Measurements from ENCODE around the gene MRPL37. TPM values are rescaled to one million over a fixed set of nuclear protein-coding genes. Genes with fewer than 3 reads are reported as not detected.

The MRPL37 gene
- polyA plus RNA-seq, 2 of the 4 experiments (the other 2 are of a cell fraction), result 16.2 to 68.9 TPM

DNA sequence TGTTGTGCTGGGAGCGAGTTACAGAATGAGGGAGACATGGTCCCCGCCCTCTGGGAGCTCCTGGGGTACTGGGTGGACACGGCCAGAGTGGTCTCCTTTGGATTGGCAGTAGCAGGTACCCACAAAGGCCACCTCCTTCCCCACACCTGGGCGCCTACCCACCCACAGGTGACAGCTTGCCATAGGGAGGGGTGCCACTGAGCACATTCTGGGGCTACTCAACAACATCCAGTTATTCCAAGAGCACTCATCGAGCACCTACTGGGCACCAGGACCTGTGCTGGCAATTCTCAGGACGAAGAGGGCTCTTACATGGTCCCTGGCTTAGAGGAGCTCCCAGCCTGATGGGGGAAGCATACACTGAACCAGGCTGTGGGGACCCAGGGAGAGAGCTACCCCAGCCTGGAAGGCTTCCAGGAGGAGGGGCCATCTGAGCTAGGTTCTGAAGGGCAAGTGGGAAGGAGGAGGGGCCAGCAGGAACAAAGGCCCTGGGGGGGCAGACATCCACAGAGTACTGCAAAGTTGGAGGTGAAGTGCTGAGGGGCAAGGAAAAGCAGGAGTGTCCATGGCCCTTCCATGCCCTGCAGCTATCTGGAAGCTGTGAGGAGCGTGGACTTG lies 22.0 kb downstream of the MRPL37 start:
- Histone ChIP-seq H3K27ac (no peak overlapping the region), H3K4me3 (no peak overlapping the region), H3K9me3 (no peaks in the 10 kb centered on the region), H3K4me2 (no peak overlapping the region), H3K4me1 (peaks cover 7% of the 10 kb centered on the region; the same call in 1 of the 3 replicates)
- 91% methylated on average over 7 of the region's 7 CpGs for WGBS (ENCODE audit: missing lambda C conversion rate)
- FAIRE-seq (no peak), ATAC-seq (no peak), DNase-seq (ENCODE audit: low read depth in 1 of 2, low spot score in 1 of 2) (no peak)
- no peak for TF ChIP-seq RCOR1 (IDR thresholded peaks at IDR 0.05; ENCODE audit: low read depth, low read length)
- TF ChIP-seq SMC3 (IDR thresholded peaks at IDR 0.05), result no peak
- no peak for TF ChIP-seq HES2 (IDR thresholded peaks at IDR 0.05)
- TF ChIP-seq JUN (IDR thresholded peaks at IDR 0.05), result no peak
- TF ChIP-seq, protein P1, sequence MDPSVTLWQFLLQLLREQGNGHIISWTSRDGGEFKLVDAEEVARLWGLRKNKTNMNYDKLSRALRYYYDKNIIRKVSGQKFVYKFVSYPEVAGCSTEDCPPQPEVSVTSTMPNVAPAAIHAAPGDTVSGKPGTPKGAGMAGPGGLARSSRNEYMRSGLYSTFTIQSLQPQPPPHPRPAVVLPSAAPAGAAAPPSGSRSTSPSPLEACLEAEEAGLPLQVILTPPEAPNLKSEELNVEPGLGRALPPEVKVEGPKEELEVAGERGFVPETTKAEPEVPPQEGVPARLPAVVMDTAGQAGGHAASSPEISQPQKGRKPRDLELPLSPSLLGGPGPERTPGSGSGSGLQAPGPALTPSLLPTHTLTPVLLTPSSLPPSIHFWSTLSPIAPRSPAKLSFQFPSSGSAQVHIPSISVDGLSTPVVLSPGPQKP (IDR thresholded peaks at IDR 0.05; ENCODE audit: low read depth, low read length), result no peak
- TF ChIP-seq ZSCAN20 (CRISPR knock-in tag; IDR thresholded peaks at IDR 0.05), result no peak
- TF ChIP-seq HEYL (CRISPR knock-in tag; IDR thresholded peaks at IDR 0.05), result no peak
- no peak for TF ChIP-seq ZNF302 (CRISPR knock-in tag; IDR thresholded peaks at IDR 0.05)
- ChIA-PET POLR2A (no interaction called here), CTCF (interaction anchor here (1.7 kb wide), 1 partner anchor 19 kb away, joined by 3 read pairs; no protein-coding TSS in a partner anchor)

GRCh38 chr1:54222711-54223110 lies 22.7 kb downstream of the MRPL37 start:
- TF ChIP-seq CBX8 (IDR thresholded peaks at IDR 0.05) (no peak), GATA3 (IDR thresholded peaks at IDR 0.05; ENCODE audit: borderline replicate concordance) (no peak), TFCP2L1 (CRISPR knock-in tag; IDR thresholded peaks at IDR 0.05) (no peak), E2F6 (IDR thresholded peaks at IDR 0.05; ENCODE audit: borderline replicate concordance, low read depth) (no peak)
- TF ChIP-seq, protein P2, sequence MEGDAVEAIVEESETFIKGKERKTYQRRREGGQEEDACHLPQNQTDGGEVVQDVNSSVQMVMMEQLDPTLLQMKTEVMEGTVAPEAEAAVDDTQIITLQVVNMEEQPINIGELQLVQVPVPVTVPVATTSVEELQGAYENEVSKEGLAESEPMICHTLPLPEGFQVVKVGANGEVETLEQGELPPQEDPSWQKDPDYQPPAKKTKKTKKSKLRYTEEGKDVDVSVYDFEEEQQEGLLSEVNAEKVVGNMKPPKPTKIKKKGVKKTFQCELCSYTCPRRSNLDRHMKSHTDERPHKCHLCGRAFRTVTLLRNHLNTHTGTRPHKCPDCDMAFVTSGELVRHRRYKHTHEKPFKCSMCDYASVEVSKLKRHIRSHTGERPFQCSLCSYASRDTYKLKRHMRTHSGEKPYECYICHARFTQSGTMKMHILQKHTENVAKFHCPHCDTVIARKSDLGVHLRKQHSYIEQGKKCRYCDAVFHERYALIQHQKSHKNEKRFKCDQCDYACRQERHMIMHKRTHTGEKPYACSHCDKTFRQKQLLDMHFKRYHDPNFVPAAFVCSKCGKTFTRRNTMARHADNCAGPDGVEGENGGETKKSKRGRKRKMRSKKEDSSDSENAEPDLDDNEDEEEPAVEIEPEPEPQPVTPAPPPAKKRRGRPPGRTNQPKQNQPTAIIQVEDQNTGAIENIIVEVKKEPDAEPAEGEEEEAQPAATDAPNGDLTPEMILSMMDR (IDR thresholded peaks at IDR 0.05), result no peak
- WGBS (ENCODE audit: missing lambda C conversion rate), result 75% methylated on average over 6 of the region's 6 CpGs
- Histone ChIP-seq H3K27ac (no peak overlapping the region), H3K4me3 (no peak overlapping the region), H3K4me1 (peaks cover 14% of the 10 kb centered on the region; the same call in 1 of the 3 replicates), H3K9me3 (no peaks in the 10 kb centered on the region), H3K4me2 (no peak overlapping the region)
- DNase-seq (ENCODE audit: low read depth in 1 of 2, low spot score in 1 of 2), result no peak
- ChIA-PET CTCF (interaction anchor here (1.7 kb wide), 1 partner anchor 20 kb away, joined by 3 read pairs; no protein-coding TSS in a partner anchor), POLR2A (no interaction called here)
- ATAC-seq, result no peak
- no peak for FAIRE-seq

DNA sequence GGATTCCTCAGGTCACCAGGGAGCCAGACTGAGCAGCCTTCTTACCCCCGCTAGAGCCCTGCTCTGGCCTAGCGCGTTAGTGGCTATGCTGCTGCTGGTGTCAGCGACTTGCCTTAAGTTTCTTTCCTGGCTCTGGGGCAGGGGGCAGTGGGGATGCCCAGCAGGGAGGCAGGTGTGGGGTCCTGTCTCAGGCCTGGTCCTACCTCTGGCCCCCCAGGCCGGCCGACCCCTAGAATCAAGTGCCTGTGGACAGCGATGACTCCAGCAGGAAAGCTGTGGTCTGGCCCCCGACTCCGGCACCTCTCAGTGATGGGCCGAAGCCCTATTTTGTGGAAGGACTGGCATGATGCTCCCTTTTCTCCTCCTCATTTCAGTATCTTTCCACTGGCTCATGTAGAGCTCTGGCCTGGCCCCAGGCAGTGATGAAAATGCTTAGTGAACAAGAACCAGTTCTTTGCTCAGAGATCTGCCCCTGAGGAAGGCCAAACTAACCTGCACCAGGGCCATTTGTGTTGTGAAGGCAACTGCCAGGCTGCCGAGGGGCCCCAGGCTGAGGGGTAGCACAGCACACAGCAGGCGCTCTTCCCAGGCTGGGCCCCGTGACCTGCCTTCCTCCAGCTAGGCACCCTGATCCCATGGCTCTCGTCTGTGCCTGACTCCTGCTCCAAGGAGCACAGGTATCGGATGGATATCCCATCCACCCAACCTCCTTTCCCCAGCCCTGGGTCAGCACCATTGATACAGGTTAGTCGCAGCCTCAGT lies 23.7 kb downstream of the MRPL37 start:
- WGBS (ENCODE audit: missing lambda C conversion rate), result 84% methylated on average over 4 of the region's 16 CpGs
- FAIRE-seq, result no peak
- TF ChIP-seq HMGXB4 (CRISPR knock-in tag; IDR thresholded peaks at IDR 0.05; ENCODE audit: borderline replicate concordance), result no peak
- TF ChIP-seq, protein P2 (IDR thresholded peaks at IDR 0.05), result no peak
- no peak for TF ChIP-seq HEYL (CRISPR knock-in tag; IDR thresholded peaks at IDR 0.05)
- DNase-seq (ENCODE audit: low read depth in 1 of 2, low spot score in 1 of 2), result no peak
- CTCF ChIA-PET, result interaction anchor here (1.7 kb wide), 1 partner anchor 21 kb away, joined by 3 read pairs; no protein-coding TSS in a partner anchor
- no peak overlapping the region for H3K4me2 ChIP-seq
- no peak overlapping the region for H3K4me3 ChIP-seq
- H3K9me3 ChIP-seq, result no peaks in the 10 kb centered on the region
- ATAC-seq, result no peak
- POLR2A ChIA-PET, result no interaction called here
- H3K27ac ChIP-seq, result no peak overlapping the region
- peaks cover 17% of the 10 kb centered on the region; the same call in 1 of the 3 replicates for H3K4me1 ChIP-seq
